Panc1 (cell line): Measurements from ENCODE around the gene LRRC47. TPM values are rescaled to one million over a fixed set of nuclear protein-coding genes. Genes with fewer than 3 reads are reported as not detected.

Source experiments
- ATAC-seq: fragments of 200-7000 bp; cut with Tn5 transposase; 2 replicates; pipeline ENCODE4 v1.9.1; 2020; ENCODE audit warnings: mild to moderate bottlenecking, moderate library complexity
- BruUV-seq: library from RNA; stranded (reverse); fragments of 400-500 nt; replicated peaks from 2 replicates; lab custom pipeline; 2021; lab: Mats Ljungman, UMichigan
- CTCF ChIA-PET: fragments of 300-600 bp; sonication (Branson Sonifier 250); formaldehyde crosslinking; loops from one replicate; lab custom pipeline; 2022; ENCODE audit warnings: antibody characterized with exemption; lab: Charles Lee
- POLR2A ChIA-PET: fragments of 300-600 bp; sonication (Branson Sonifier 250); formaldehyde crosslinking; loops from one replicate; lab custom pipeline; 2022; ENCODE audit warnings: antibody characterized with exemption; lab: Charles Lee
- DNase-seq: peaks from one replicate; pipeline ENCODE4 v3.0.0-alpha.2; 2010; ENCODE audit warnings: low read depth, low spot score
- H3K27ac ChIP-seq: 2 replicates; pipeline ENCODE4 v1.5.1; 2011; ENCODE audit warnings: mild to moderate bottlenecking, low read length, inconsistent platforms
- H3K27me3 ChIP-seq: fragments of 200-500 bp; sonication (Bioruptor generic); 2 replicates; pipeline ENCODE4 v1.6.0; 2014; ENCODE audit warnings: low read length, inconsistent platforms; ENCODE audit not compliant: control insufficient read depth, insufficient read depth
- H3K36me3 ChIP-seq: fragments of 200-500 bp; sonication (Bioruptor generic); 2 replicates; pipeline ENCODE4 v1.5.1; 2014; ENCODE audit warnings: inconsistent platforms, mild to moderate bottlenecking, low read length, moderate library complexity; ENCODE audit not compliant: control insufficient read depth, insufficient read depth
- H3K4me1 ChIP-seq: 2 replicates; pipeline ENCODE4 v1.5.1; 2011; ENCODE audit warnings: inconsistent platforms, mild to moderate bottlenecking, low read length, moderate library complexity; ENCODE audit not compliant: control insufficient read depth, insufficient read depth
- H3K4me3 ChIP-seq, 2 experiments: 2 replicates each; pipeline ENCODE4 v1.5.1; 2011 to 2012; ENCODE audit warnings: low read depth in 2 of 2, low read length in 2 of 2, mild to moderate bottlenecking in 2 of 2, inconsistent platforms in 1 of 2, moderate library complexity in 1 of 2
- H3K9me3 ChIP-seq: fragments of 200-500 bp; sonication (Bioruptor generic); 2 replicates; pipeline ENCODE4 v1.5.1; 2014; ENCODE audit warnings: low read depth, mild to moderate bottlenecking, inconsistent platforms, low read length, moderate library complexity; ENCODE audit not compliant: control insufficient read depth, insufficient read depth
- POLR2AphosphoS5 ChIP-seq: IDR thresholded peaks from 2 replicates; pipeline ENCODE4 v1.6.1; 2012; ENCODE audit warnings: mild to moderate bottlenecking, low read depth, low read length, moderate library complexity
- SIN3A ChIP-seq: IDR thresholded peaks from 2 replicates; pipeline ENCODE4 v1.6.1; 2012; ENCODE audit warnings: low read depth, mild to moderate bottlenecking, low read length, moderate library complexity, borderline replicate concordance; ENCODE audit not compliant: insufficient read depth
- TCF7L2 ChIP-seq: IDR thresholded peaks from 2 replicates; pipeline ENCODE4 v1.6.1; 2011; ENCODE audit warnings: mild to moderate bottlenecking, low read depth, low read length, inconsistent platforms
- in situ Hi-C: cut with HindIII; loops from 2 replicates; pipeline ENCODE4 v1.10.0; 2016; ENCODE audit warnings: low sequenced_read_pairs, low pct_unique_long_range_greater_than_20kb
- intact Hi-C: fragments of 100-400 bp; cut with micrococcal nuclease; formaldehyde crosslinking; loops from one replicate; pipeline ENCODE4 v1.10.0; 2022; ENCODE audit not compliant: unreplicated experiment
- total RNA-seq: library from RNA; stranded (reverse); gene quantifications from one replicate; pipeline ENCODE4 v1.2.1, GENCODE V29; 2021; ENCODE audit not compliant: unreplicated experiment
- TF ChIP-seq, protein P1 (sequence below), 2 experiments: IDR thresholded peaks; 2 replicates each; pipeline ENCODE4 v1.6.1; 2011 to 2012; ENCODE audit warnings: low read depth in 2 of 2, control low read depth in 1 of 2, low read length in 1 of 2, mild to moderate bottlenecking in 1 of 2, moderate library complexity in 1 of 2; ENCODE audit not compliant: insufficient read depth in 1 of 2
- TF ChIP-seq, protein P2 (sequence below): fragments of 450-650 bp; IDR thresholded peaks from 2 replicates; pipeline ENCODE4 v1.5.1; 2017; ENCODE audit warnings: mild to moderate bottlenecking

Gene LRRC47
- total RNA-seq, 1 experiment from 2014 or later, result 51.0 TPM

DNA sequence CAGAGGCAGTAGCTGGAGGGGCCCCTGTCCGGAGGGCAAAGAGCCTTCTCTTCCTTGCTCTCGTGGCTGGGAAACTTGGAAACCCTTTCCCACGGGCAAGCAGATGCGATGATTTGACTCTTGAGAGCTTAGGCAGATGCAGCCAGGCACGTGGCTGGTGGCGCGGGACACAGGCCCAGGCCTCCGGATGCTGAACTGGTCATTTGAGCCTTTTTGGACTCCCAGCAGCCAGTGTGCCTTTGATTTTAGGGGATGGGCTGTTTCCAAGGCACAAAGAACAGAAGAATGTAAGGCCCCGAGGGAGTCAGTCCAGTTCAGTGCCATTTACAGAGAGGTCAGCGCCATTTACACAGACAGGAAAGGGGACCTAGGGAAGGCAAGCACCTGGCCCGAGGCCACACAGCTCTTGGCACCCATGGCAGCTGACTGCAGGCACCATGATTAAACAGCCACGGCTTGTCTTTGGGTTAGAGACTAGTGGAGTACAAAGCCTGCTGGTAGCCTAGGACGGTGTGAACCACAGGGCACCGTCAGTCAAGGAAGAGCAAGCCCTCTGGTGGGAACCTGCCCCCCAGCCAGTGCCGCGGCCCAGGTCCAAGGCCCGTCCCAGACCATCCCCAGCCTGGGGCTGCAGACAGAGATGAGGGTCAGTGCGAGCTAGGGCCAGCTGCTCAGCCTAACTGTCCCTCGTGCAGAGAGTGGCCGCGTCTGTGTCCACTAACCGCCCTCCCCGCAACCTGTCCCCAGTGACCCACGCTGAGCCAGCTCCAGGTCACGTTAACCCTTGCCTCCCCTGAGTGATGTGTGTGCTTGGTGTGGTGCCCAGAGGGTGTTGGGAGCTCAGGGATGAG lies 64.5 kb downstream of the LRRC47 start:
- TF ChIP-seq, protein P1, sequence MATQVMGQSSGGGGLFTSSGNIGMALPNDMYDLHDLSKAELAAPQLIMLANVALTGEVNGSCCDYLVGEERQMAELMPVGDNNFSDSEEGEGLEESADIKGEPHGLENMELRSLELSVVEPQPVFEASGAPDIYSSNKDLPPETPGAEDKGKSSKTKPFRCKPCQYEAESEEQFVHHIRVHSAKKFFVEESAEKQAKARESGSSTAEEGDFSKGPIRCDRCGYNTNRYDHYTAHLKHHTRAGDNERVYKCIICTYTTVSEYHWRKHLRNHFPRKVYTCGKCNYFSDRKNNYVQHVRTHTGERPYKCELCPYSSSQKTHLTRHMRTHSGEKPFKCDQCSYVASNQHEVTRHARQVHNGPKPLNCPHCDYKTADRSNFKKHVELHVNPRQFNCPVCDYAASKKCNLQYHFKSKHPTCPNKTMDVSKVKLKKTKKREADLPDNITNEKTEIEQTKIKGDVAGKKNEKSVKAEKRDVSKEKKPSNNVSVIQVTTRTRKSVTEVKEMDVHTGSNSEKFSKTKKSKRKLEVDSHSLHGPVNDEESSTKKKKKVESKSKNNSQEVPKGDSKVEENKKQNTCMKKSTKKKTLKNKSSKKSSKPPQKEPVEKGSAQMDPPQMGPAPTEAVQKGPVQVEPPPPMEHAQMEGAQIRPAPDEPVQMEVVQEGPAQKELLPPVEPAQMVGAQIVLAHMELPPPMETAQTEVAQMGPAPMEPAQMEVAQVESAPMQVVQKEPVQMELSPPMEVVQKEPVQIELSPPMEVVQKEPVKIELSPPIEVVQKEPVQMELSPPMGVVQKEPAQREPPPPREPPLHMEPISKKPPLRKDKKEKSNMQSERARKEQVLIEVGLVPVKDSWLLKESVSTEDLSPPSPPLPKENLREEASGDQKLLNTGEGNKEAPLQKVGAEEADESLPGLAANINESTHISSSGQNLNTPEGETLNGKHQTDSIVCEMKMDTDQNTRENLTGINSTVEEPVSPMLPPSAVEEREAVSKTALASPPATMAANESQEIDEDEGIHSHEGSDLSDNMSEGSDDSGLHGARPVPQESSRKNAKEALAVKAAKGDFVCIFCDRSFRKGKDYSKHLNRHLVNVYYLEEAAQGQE (IDR thresholded peaks at IDR 0.05; ENCODE audit: insufficient read depth in 1 of 2, low read depth in 2 of 2, low read length in 1 of 2), result no peak
- TF ChIP-seq, protein P2, sequence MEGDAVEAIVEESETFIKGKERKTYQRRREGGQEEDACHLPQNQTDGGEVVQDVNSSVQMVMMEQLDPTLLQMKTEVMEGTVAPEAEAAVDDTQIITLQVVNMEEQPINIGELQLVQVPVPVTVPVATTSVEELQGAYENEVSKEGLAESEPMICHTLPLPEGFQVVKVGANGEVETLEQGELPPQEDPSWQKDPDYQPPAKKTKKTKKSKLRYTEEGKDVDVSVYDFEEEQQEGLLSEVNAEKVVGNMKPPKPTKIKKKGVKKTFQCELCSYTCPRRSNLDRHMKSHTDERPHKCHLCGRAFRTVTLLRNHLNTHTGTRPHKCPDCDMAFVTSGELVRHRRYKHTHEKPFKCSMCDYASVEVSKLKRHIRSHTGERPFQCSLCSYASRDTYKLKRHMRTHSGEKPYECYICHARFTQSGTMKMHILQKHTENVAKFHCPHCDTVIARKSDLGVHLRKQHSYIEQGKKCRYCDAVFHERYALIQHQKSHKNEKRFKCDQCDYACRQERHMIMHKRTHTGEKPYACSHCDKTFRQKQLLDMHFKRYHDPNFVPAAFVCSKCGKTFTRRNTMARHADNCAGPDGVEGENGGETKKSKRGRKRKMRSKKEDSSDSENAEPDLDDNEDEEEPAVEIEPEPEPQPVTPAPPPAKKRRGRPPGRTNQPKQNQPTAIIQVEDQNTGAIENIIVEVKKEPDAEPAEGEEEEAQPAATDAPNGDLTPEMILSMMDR, result no peak
- TF ChIP-seq TCF7L2, result no peak
- ChIA-PET POLR2A (no interaction called here), CTCF (interaction anchor here (0.6 kb wide), 1 partner anchor 62 kb away, joined by 4 read pairs; no protein-coding TSS in a partner anchor)
- H3K4me1 ChIP-seq, result no peaks in the 10 kb centered on the region; the same call in 1 of the 2 replicates
- no peaks in the 10 kb centered on the region for H3K9me3 ChIP-seq
- in situ Hi-C loops, result no loop called here
- ATAC-seq (no peak), DNase-seq (no peak)
- no TSS peak for BruUV-seq
- H3K27ac ChIP-seq, result no peak overlapping the region
- H3K4me3 ChIP-seq, result no peak overlapping the region
- no peaks in the 10 kb centered on the region for H3K36me3 ChIP-seq
- no peaks in the 10 kb centered on the region for H3K27me3 ChIP-seq
- intact Hi-C loops, result no loop called here

DNA sequence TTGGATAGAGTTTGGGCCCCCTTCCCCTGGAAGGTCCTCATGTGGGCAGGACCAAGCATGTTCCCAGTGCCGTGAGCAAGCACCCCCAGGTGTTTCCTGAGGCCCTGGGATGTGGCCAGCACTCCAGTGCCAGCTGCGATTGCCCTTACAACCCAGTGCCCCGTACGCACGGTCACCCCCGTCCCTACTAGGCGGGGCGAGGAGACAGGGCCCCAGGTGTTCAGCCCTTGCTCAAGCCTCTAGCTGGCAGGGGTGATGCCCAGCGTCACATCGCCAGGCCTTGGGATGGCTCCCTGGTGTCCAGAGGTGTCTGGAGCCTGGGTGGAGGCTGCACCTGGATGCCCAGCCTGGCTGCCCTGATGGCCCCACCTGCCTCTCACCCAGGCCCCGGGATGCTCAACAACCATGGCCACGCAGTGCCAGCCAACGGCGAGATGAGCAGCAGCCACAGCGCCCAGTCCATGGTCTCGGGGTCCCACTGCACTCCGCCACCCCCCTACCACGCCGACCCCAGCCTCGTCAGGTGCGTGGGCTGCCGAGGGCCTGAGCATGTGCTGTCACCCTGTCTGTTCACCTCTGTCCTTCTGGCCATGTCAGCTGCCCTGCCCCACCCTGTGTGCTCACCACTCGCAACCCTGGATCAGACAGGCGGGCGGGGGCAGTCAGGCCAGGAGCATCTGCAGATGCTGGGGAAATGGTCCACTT lies 65.6 kb downstream of the LRRC47 start:
- intact Hi-C loops, result no loop called here

More for the DNA sequence above, 65.6 kb downstream of the LRRC47 start:
- CTCF ChIA-PET, result no interaction called here
- BruUV-seq, result no TSS peak
- Histone ChIP-seq H3K27me3 (no peaks in the 10 kb centered on the region), H3K36me3 (no peaks in the 10 kb centered on the region), H3K9me3 (no peaks in the 10 kb centered on the region), H3K4me3 (no peak overlapping the region), H3K27ac (no peak overlapping the region), H3K4me1 (no peaks in the 10 kb centered on the region; the same call in 1 of the 2 replicates)
- POLR2A ChIA-PET, result interaction anchor here (0.5 kb wide), 1 partner anchor 169 kb away, joined by 3 read pairs; no protein-coding TSS in a partner anchor
- DNase-seq (no peak), ATAC-seq (no peak)
- in situ Hi-C loops, result no loop called here
- TF ChIP-seq, protein P2, result no peak
- TF ChIP-seq TCF7L2, result no peak
- no peak for TF ChIP-seq POLR2AphosphoS5
- no peak for TF ChIP-seq SIN3A
- TF ChIP-seq, protein P1 (IDR thresholded peaks at IDR 0.05; ENCODE audit: insufficient read depth in 1 of 2, low read depth in 2 of 2, low read length in 1 of 2), result no peak
